Activated CD8-positive, alpha-beta memory T cell treated with anti-CD3 and anti-CD28 coated beads for 36 hours (primary cell): ENCODE results near the gene HOGA1. TPM values are rescaled to one million over a fixed set of nuclear protein-coding genes. Genes with fewer than 3 reads are reported as not detected.
"Not testable (repeated sequence)": the region's sequence is repeated elsewhere in the genome, so short reads cannot be mapped to it uniquely, and the experiment has no call there.

Experiments
- CTCF ChIA-PET: fragments of 350-600 bp; sonication (Branson Sonifier 250); formaldehyde crosslinking; loops from one replicate; lab custom pipeline; 2021; ENCODE audit warnings: antibody characterized with exemption; lab: Charles Lee
- POLR2A ChIA-PET: fragments of 350-600 bp; sonication (Branson Sonifier 250); formaldehyde crosslinking; loops from one replicate; lab custom pipeline; 2021; ENCODE audit warnings: antibody characterized with exemption; lab: Charles Lee
- total RNA-seq, 2 experiments: library from RNA; stranded (reverse); gene quantifications; one replicate each; pipeline ENCODE4 v1.2.3, GENCODE V29; 2021

HOGA1 gene
- total RNA-seq, 2 experiments from 2014 or later, result not detected

- ChIA-PET CTCF (no interaction called here), POLR2A (no interaction called here)
Observed at GRCh38 chr10:97635577-97635976, 51.4 kb downstream of the HOGA1 start.

GRCh38 chr10:97639090-97639489 lies 54.9 kb downstream of the HOGA1 start:
- POLR2A ChIA-PET, result interaction anchor here (1.2 kb wide), 1 partner anchor 10 kb away, joined by 3 read pairs; no protein-coding TSS in a partner anchor
- CTCF ChIA-PET, result not testable (repeated sequence)

GRCh38 chr10:97640174-97640867 lies 56.1 kb downstream of the HOGA1 start, which contains the start of gene PI4K2A:
Gene PI4K2A, plus strand, starts transcription at chr10:97640671. Its CDS starts 72 bp downstream, at chr10:97640743.
- ChIA-PET POLR2A (interaction anchor here (0.6 to 1.2 kb wide), 4 partner anchors 9 to 47 kb away, joined by 3 to 15 read pairs (median 6); partner anchors contain the start of gene AVPI1), CTCF (interaction anchor here (1.9 kb wide), 1 partner anchor 68 kb away, joined by 7 read pairs; the partner anchor contains the start of gene ANKRD2)

GRCh38 chr10:97640868-97641811 lies 57.0 kb downstream of the HOGA1 start:
- ChIA-PET POLR2A (interaction anchor here (0.6 to 1.2 kb wide), 4 partner anchors 8 to 46 kb away, joined by 3 to 17 read pairs (median 6); partner anchors contain the start of gene AVPI1), CTCF (interaction anchor here (1.9 kb wide), 1 partner anchor 69 kb away, joined by 7 read pairs; the partner anchor contains the start of gene ANKRD2)

GRCh38 chr10:97642471-97643159 lies 58.4 kb downstream of the HOGA1 start:
- POLR2A ChIA-PET, CTCF ChIA-PET: not testable (repeated sequence)

GRCh38 chr10:97643441-97643985 lies 59.3 kb downstream of the HOGA1 start:
- ChIA-PET POLR2A (no interaction called here), CTCF (no interaction called here)

- ChIA-PET POLR2A (no interaction called here), CTCF (no interaction called here)
Observed at GRCh38 chr10:97644936-97645335, 60.7 kb downstream of the HOGA1 start.

- POLR2A ChIA-PET, result interaction anchor here (0.6 kb wide), 1 partner anchor 234 kb away, joined by 4 read pairs; no protein-coding TSS in a partner anchor
- CTCF ChIA-PET, result interaction anchor here (0.6 kb wide), 1 partner anchor 19 kb away, joined by 4 read pairs; no protein-coding TSS in a partner anchor
Observed at GRCh38 chr10:97647556-97647955, 63.4 kb downstream of the HOGA1 start.

GRCh38 chr10:97648562-97649404 lies 64.6 kb downstream of the HOGA1 start:
- ChIA-PET POLR2A (interaction anchor here (0.9 to 1.1 kb wide), 3 partner anchors 8 to 10 kb away, joined by 3 to 17 read pairs (median 15); partner anchors contain the start of gene PI4K2A), CTCF (no interaction called here)

- POLR2A ChIA-PET, result interaction anchor here (0.9 to 1.1 kb wide), 3 partner anchors 8 to 11 kb away, joined by 3 to 17 read pairs (median 15); partner anchors contain the start of gene PI4K2A
- CTCF ChIA-PET, result not testable (repeated sequence)
Observed at GRCh38 chr10:97649405-97649750, 65.2 kb downstream of the HOGA1 start.

GRCh38 chr10:97650726-97651125 lies 66.5 kb downstream of the HOGA1 start:
- CTCF ChIA-PET, result no interaction called here
- POLR2A ChIA-PET, result no interaction called here

GRCh38 chr10:97651773-97652172 lies 67.6 kb downstream of the HOGA1 start:
- ChIA-PET POLR2A (no interaction called here), CTCF (no interaction called here)

GRCh38 chr10:97656777-97657176 lies 72.6 kb downstream of the HOGA1 start:
- CTCF ChIA-PET, result no interaction called here
- POLR2A ChIA-PET, result no interaction called here

- ChIA-PET POLR2A (no interaction called here), CTCF (interaction anchor here (0.7 to 1.3 kb wide), 2 partner anchors 18 to 23 kb away, joined by 3 to 4 read pairs; no protein-coding TSS in a partner anchor)
Observed at GRCh38 chr10:97659589-97659988, 75.4 kb downstream of the HOGA1 start.
